HepG2 (cell line): Measurements from ENCODE around the gene CISD1. TPM values are rescaled to one million over a fixed set of nuclear protein-coding genes. Genes with fewer than 3 reads are reported as not detected.

ENCODE experiments used
- ATAC-seq: fragments of 200-7000 bp; cut with Tn5 transposase; 3 replicates; pipeline ENCODE4 v1.9.1; 2020; ENCODE audit warnings: mild to moderate bottlenecking, moderate library complexity
- BruUV-seq: library from RNA; stranded (reverse); fragments of 400-500 nt; replicated peaks from 2 replicates; lab custom pipeline; 2021; lab: Mats Ljungman, UMichigan
- CTCF ChIA-PET: fragments of 300-600 bp; formaldehyde crosslinking; extraction: SDS; loops from one replicate; lab custom pipeline; 2021; ENCODE audit warnings: low total read pairs, inconsistent platforms, low intra/inter-chr PET ratio; lab: Yijun Ruan, JAX
- POLR2A ChIA-PET: fragments of 350-600 bp; sonication (Branson Sonifier 250); formaldehyde crosslinking; loops from one replicate; lab custom pipeline; 2020; ENCODE audit warnings: antibody characterized with exemption, inconsistent platforms; lab: Yijun Ruan, JAX
- DNase-seq: peaks from one replicate; pipeline ENCODE4 v3.0.0-alpha.2; 2015; ENCODE audit warnings: low spot score
- FAIRE-seq: peaks from 3 replicates; lab custom pipeline; 2011; peaks lifted over from hg19 to GRCh38; lab: Jason Lieb, UNC
- H2AFZ ChIP-seq: one replicate; pipeline ENCODE4 v1.6.1; 2011; ENCODE audit warnings: low read length, inconsistent platforms
- H3K27ac ChIP-seq: fragments of 300-600 bp; 3 replicates; pipeline ENCODE4 v1.8.0; 2011; ENCODE audit warnings: mixed run types, mild to moderate bottlenecking, mixed read lengths, low read length, inconsistent platforms; ENCODE audit not compliant: insufficient read depth; ENCODE audit errors: extremely low read length
- H3K27me3 ChIP-seq, 2 experiments: fragments of 200-600 bp in 1 of 2; 2 replicates in 1 of 2; 3 replicates in 1 of 2; pipeline versions ENCODE4 v1.6.0 to v1.8.0; 2011; ENCODE audit warnings: low read length in 2 of 2, mild to moderate bottlenecking in 2 of 2, moderate library complexity in 2 of 2, inconsistent platforms in 1 of 2; ENCODE audit not compliant: insufficient read depth in 2 of 2, control insufficient read depth in 1 of 2
- H3K36me3 ChIP-seq, 2 experiments: fragments of 200-600 bp in 1 of 2; replicated peaks in 1 of 2; 2 replicates in 1 of 2; 3 replicates in 1 of 2; pipeline versions ENCODE4 v1.5.1 to v1.8.0; 2011; ENCODE audit warnings: low read length in 2 of 2, inconsistent platforms in 1 of 2; ENCODE audit not compliant: insufficient read depth in 2 of 2, control insufficient read depth in 1 of 2
- H3K4me1 ChIP-seq: 2 replicates; pipeline ENCODE4 v1.5.1; 2012; ENCODE audit warnings: low read length, inconsistent platforms; ENCODE audit not compliant: insufficient read depth
- H3K4me2 ChIP-seq: 2 replicates; pipeline ENCODE4 v1.6.0; 2011; ENCODE audit warnings: low read depth, low read length, inconsistent platforms
- H3K4me3 ChIP-seq, 3 experiments: fragments of 200-600 bp in 1 of 3; sonication (generic), shearing (Covaris generic) in 1 of 3; replicated peaks in 1 of 3; 2 replicates each; pipeline ENCODE4 v1.5.1; 2011 to 2016; ENCODE audit warnings: low read length in 3 of 3, inconsistent platforms in 2 of 3, low read depth in 2 of 3, mild to moderate bottlenecking in 2 of 3, control low read depth in 1 of 3, mixed read lengths in 1 of 3; ENCODE audit not compliant: insufficient read depth in 1 of 3
- H3K79me2 ChIP-seq: one replicate; pipeline ENCODE4 v1.6.1; 2011; ENCODE audit warnings: low read length, inconsistent platforms; ENCODE audit not compliant: insufficient read depth
- H3K9ac ChIP-seq: 2 replicates; pipeline ENCODE4 v1.6.0; 2011; ENCODE audit warnings: mild to moderate bottlenecking, low read depth, low read length, inconsistent platforms; ENCODE audit not compliant: insufficient read depth
- H3K9me3 ChIP-seq: 2 replicates; pipeline ENCODE4 v1.5.1; 2012; ENCODE audit warnings: mild to moderate bottlenecking, low read length
- H4K20me1 ChIP-seq: 2 replicates; pipeline ENCODE4 v1.6.0; 2011; ENCODE audit warnings: inconsistent platforms, mild to moderate bottlenecking, low read length, moderate library complexity; ENCODE audit not compliant: insufficient read depth
- ATF7-NPFF ChIP-seq: sonication (generic); formaldehyde crosslinking; IDR thresholded peaks from 2 replicates; pipeline ENCODE4 v1.8.1; 2023; ENCODE audit warnings: mild to moderate bottlenecking, low read depth, missing genetic modification reagents, moderate library complexity
- FOXO4 ChIP-seq: sonication (generic); formaldehyde crosslinking; conservative IDR thresholded peaks from 2 replicates; pipeline ENCODE4 v1.8.1; 2023; ENCODE audit warnings: missing genetic modification reagents
- GATAD1 ChIP-seq: IDR thresholded peaks from 2 replicates; pipeline ENCODE4 v1.6.1; 2016; ENCODE audit warnings: missing genetic modification reagents, missing compliant biosample characterization
- HOMEZ ChIP-seq: IDR thresholded peaks from 2 replicates; pipeline ENCODE4 v1.6.1; 2016; ENCODE audit warnings: low read depth
- IRF2 ChIP-seq: IDR thresholded peaks from 2 replicates; pipeline ENCODE4 v1.6.1; 2018; ENCODE audit warnings: missing genetic modification reagents, missing compliant biosample characterization
- NAIF1 ChIP-seq: sonication (generic); formaldehyde crosslinking; IDR thresholded peaks from 2 replicates; pipeline ENCODE4 v1.5.0; 2020; ENCODE audit warnings: mild to moderate bottlenecking, missing genetic modification reagents, borderline replicate concordance
- NFATC3 ChIP-seq: sonication (generic); formaldehyde crosslinking; IDR thresholded peaks from 2 replicates; pipeline ENCODE4 v1.5.1; 2020; ENCODE audit warnings: mild to moderate bottlenecking, missing genetic modification reagents
- PHF8 ChIP-seq: sonication (generic); formaldehyde crosslinking; IDR thresholded peaks from 2 replicates; pipeline ENCODE4 v1.5.0; 2020; ENCODE audit warnings: missing genetic modification reagents
- POGK ChIP-seq: sonication (generic); formaldehyde crosslinking; conservative IDR thresholded peaks from 2 replicates; pipeline ENCODE4 v1.8.0; 2022; ENCODE audit warnings: mild to moderate bottlenecking, moderate library complexity, missing genetic modification reagents
- PPARG ChIP-seq: conservative IDR thresholded peaks from 2 replicates; pipeline ENCODE4 v1.6.1; 2016; ENCODE audit warnings: missing biosample characterization, missing genetic modification reagents
- RCOR2 ChIP-seq: IDR thresholded peaks from 2 replicates; pipeline ENCODE4 v1.6.1; 2016; ENCODE audit warnings: missing biosample characterization, missing genetic modification reagents
- ZFX ChIP-seq: sonication (generic); formaldehyde crosslinking; IDR thresholded peaks from 2 replicates; pipeline ENCODE4 v1.4.0; 2020; ENCODE audit warnings: mild to moderate bottlenecking, low read depth, missing genetic modification reagents, moderate library complexity
- ZNF441 ChIP-seq: sonication (generic); formaldehyde crosslinking; IDR thresholded peaks from 2 replicates; pipeline ENCODE4 v1.7.0; 2021; ENCODE audit warnings: missing genetic modification reagents, borderline replicate concordance
- ZNF746 ChIP-seq: sonication (generic); formaldehyde crosslinking; IDR thresholded peaks from 2 replicates; pipeline ENCODE4 v1.8.0; 2022; ENCODE audit warnings: mild to moderate bottlenecking, missing genetic modification reagents
- WGBS: methylation state at CpG from one replicate; pipeline ENCODE4 v1.1.6; 2017; ENCODE audit warnings: low lambda C conversion rate; 5-methylcytosine and 5-hydroxymethylcytosine counted together
- in situ Hi-C: cut with HindIII; loops from 2 replicates; pipeline ENCODE4 v1.10.0; 2017; ENCODE audit warnings: low pct_unique_long_range_greater_than_20kb; ENCODE audit not compliant: extremely low pct_ligation_motif_present
- intact Hi-C: fragments of 100-400 bp; cut with micrococcal nuclease; formaldehyde crosslinking; loops from one replicate; pipeline ENCODE4 v1.10.0; 2022; ENCODE audit not compliant: unreplicated experiment
- polyA plus RNA-seq, 8 experiments: library from polyadenylated mRNA; depleted of rRNA in 3 of 8; stranded (reverse) in 7 of 8; unstranded in 1 of 8; fragments of >200 nt; fragmentation: Illumina TruSeq in 4 of 8; extraction: Trizol in 4 of 8; gene quantifications; 2 replicates each; pipeline versions ENCODE4 v1.2.1 to v1.2.3, GENCODE V29; 2011 to 2016; ENCODE audit warnings: low read depth in 4 of 8, missing spikeins in 1 of 8, mixed read lengths in 1 of 8; ENCODE audit not compliant: insufficient read depth in 1 of 8
- total RNA-seq, 5 experiments: library from RNA; depleted of rRNA; stranded (reverse); fragments of >200 nt; fragmentation: Illumina TruSeq; extraction: Trizol; gene quantifications; 2 replicates each; pipeline ENCODE4 v1.2.3, GENCODE V29; 2016; ENCODE audit warnings: low read depth in 1 of 5
- TF ChIP-seq, protein P1 (sequence below): IDR thresholded peaks from 2 replicates; pipeline ENCODE4 v1.6.1; 2016; ENCODE audit warnings: missing genetic modification reagents, missing compliant biosample characterization
- TF ChIP-seq, protein P2 (sequence below): sonication (generic); formaldehyde crosslinking; IDR thresholded peaks from 2 replicates; pipeline ENCODE4 v1.8.1; 2023; ENCODE audit warnings: mild to moderate bottlenecking, inconsistent platforms, moderate library complexity, missing genetic modification reagents, borderline replicate concordance

CISD1 gene
- total and polyA plus RNA-seq, 2 of the 13 experiments (the other 11 are each of a cell fraction or from before 2014, with no cell fraction given): 63.4 to 78.9 TPM

DNA sequence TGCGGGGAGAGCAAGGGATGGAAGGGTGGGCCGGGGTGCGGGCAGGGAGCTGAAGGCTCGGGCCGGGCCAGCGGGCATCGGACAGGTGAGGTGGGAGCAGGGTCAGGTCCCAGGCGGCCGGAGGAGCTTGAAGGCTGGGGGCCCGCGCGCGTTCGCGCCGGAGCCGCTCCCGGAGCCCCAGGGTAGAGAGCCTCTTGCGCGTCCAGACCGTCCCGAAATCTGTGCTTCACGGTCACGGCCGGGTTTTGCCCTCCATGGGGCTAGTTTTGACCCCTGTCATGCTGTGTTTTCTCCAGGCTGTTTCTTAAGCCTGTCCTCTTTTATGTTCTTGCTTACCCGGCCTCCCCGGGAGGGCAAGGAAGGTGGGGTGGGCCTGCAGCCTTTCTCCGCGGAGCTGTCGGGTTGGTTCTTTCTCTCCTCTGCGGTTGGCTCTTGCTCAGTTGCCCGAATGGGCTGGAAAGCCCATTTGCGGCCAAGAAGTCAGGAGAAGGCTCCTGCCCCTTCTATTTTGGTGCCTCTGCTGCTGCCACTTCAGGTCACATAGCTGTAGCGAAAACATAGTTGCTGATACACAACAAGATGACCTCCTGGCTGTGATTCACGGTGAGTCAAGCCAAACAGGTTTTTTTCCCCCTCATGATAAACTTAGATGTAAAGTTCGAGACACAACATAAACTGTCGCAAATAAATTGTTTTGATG lies 66.5 kb downstream of the CISD1 start:
- Histone ChIP-seq H3K9ac (peak overlapping the region; percentile 75), H3K4me1 (peaks cover 18% of the 10 kb centered on the region), H3K27ac (peak overlapping the region; percentile 41), H3K27me3 (peaks cover 0 to 3% of the 10 kb centered on the region in 2 experiments; a peak in 1 of 5 replicates), H3K4me2 (peak overlapping the region; percentile 70), H3K79me2 (peaks cover 26% of the 10 kb centered on the region), H3K9me3 (no peaks in the 10 kb centered on the region), H2AFZ (no peak overlapping the region), H4K20me1 (no peaks in the 10 kb centered on the region), H3K4me3 (peak overlapping the region; percentile 81 to 99 (median 90)), H3K36me3 (no peaks in the 10 kb centered on the region)
- POLR2A ChIA-PET: interaction anchor here (0.6 to 2.3 kb wide), 14 partner anchors 9 to 187 kb away, joined by 3 to 16 read pairs (median 4); partner anchors contain the start of genes CISD1 and TFAM
- BruUV-seq: no TSS peak
- ATAC-seq (peak; percentile 80), DNase-seq (peak; percentile 28), FAIRE-seq (no peak)
- WGBS: 1% methylated on average over 11 of the region's 37 CpGs
- CTCF ChIA-PET: no interaction called here
- in situ Hi-C loops (no loop called here), intact Hi-C loops (loop anchor here (1.0 to 2.0 kb wide), 2 partner anchors 36 to 67 kb away; partner anchors contain the start of gene CISD1)
- peak; percentile 8; the same call in 1 of the 2 replicates for TF ChIP-seq POGK (CRISPR knock-in tag)
- TF ChIP-seq PHF8 (CRISPR knock-in tag): peak; percentile 60; the same call in 1 of the 2 replicates
- TF ChIP-seq RCOR2 (CRISPR knock-in tag): no peak
- 0 out of 2 replicates have a peak, but pooled peaks have one; percentile 14 for TF ChIP-seq ZNF746 (CRISPR knock-in tag)
- 0 out of 2 replicates have a peak, but pooled peaks have one; percentile 70 for TF ChIP-seq FOXO4 (CRISPR knock-in tag)
- TF ChIP-seq, protein P1, sequence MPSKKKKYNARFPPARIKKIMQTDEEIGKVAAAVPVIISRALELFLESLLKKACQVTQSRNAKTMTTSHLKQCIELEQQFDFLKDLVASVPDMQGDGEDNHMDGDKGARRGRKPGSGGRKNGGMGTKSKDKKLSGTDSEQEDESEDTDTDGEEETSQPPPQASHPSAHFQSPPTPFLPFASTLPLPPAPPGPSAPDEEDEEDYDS: no peak
- TF ChIP-seq ATF7-NPFF: 0 out of 2 replicates have a peak, but pooled peaks have one; percentile 15
- TF ChIP-seq NAIF1 (CRISPR knock-in tag): peak; percentile 47; the same call in 1 of the 2 replicates
- no peak for TF ChIP-seq HOMEZ (CRISPR knock-in tag)
- peak; percentile 84; the same call in 1 of the 2 replicates for TF ChIP-seq NFATC3 (CRISPR knock-in tag)
- TF ChIP-seq ZFX (CRISPR knock-in tag): peak; percentile 70
- no peak for TF ChIP-seq GATAD1 (CRISPR knock-in tag)
- TF ChIP-seq PPARG (CRISPR knock-in tag): no peak
- no peak for TF ChIP-seq IRF2 (CRISPR knock-in tag)
- TF ChIP-seq, protein P2, sequence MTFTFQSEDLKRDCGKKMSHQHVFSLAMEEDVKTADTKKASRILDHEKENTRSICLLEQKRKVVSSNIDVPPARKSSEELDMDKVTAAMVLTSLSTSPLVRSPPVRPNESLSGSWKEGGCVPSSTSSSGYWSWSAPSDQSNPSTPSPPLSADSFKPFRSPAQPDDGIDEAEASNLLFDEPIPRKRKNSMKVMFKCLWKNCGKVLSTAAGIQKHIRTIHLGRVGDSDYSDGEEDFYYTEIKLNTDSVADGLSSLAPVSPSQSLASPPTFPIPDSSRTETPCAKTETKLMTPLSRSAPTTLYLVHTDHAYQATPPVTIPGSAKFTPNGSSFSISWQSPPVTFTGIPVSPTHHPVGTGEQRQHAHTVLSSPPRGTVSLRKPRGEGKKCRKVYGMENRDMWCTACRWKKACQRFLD (CRISPR knock-in tag): 0 out of 2 replicates have a peak, but pooled peaks have one; percentile 7
- TF ChIP-seq ZNF441 (CRISPR knock-in tag): 0 out of 2 replicates have a peak, but pooled peaks have one; percentile 24
